Measurements from ENCODE around the gene RAPGEF1.
A peak's percentile ranks its signal among the peaks of the same experiment; 100 is the strongest.
"Not testable (repeated sequence)": the region's sequence is repeated elsewhere in the genome, so short reads cannot be mapped to it uniquely, and the experiment has no call there.

Gene RAPGEF1

DNA sequence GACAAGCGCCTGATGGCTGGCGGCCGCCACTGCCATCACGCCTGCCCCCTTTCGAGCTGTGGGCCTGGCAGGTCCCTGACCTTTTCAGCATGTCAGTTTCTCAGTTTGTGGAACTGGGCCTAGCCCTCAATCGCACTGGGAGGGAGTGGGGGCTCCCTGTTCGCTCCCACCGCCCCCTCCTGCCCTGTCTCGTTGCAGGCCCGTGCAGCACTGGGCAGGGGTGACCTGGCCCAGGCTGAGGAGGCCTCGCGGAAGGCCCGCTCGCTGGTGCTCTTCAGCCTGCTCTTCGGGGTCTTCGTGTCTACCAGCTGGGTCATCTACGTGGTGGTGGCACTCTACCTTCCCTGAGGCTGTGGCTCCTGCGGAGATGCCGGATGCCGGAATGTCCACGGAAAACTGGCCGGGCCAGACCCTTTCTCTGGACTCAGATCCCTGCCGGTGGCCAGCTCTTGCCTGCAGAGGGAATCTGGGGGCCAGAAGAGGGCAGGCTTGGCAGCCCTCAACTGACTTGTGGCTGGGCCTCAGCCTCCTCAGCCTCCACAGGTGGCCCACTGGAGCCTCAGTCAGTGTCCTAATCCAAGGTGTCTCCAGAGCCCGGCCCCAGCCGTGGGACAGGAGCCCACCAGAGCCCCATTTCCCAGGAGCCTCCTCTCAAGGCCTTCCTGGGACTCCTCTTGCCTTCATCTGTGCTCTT, 181.9 kb downstream of the RAPGEF1 start:
- DNase-seq (ENCODE audit: low spot score), result no peak

DNA sequence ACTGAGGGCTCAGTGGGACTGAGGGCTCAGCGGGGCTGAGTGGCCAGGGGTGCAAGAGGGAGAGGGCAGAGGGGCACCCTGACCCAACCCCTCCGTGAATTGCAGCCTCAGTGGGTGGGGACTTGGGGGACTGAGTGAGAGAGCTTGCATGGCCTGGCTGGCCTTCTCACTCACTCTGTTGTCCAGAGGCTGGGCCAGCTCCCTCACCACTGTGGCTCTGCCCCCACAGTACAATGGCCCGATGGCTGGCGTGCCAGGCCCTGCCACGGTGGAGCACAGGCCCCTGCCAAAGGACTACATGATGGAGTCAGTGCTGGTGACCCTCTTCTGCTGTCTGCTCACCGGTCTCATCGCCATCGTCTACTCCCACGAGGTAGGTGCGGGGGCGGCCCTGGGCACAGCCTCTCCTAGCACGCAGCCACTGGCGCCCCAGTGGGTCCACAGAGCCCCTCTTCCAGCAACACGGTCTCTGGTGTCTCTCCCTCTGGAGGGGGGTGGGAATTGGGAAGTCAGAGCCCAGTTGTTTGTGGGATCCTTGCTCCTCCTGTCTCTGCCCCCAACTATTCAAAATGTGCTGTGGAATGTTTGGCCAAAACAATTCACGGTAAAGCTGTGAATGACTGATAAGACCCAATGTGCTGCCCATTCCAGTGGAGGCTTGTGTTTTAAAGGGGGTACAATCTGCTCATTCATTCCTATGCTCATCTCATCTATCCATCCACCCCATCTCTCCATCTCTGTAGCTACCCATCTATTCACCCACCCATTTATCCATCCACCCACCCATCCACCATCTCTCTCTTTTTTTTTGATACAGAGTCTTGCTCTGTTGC, 183.8 kb downstream of the RAPGEF1 start:
- no peak for DNase-seq (ENCODE audit: low spot score)

DNA sequence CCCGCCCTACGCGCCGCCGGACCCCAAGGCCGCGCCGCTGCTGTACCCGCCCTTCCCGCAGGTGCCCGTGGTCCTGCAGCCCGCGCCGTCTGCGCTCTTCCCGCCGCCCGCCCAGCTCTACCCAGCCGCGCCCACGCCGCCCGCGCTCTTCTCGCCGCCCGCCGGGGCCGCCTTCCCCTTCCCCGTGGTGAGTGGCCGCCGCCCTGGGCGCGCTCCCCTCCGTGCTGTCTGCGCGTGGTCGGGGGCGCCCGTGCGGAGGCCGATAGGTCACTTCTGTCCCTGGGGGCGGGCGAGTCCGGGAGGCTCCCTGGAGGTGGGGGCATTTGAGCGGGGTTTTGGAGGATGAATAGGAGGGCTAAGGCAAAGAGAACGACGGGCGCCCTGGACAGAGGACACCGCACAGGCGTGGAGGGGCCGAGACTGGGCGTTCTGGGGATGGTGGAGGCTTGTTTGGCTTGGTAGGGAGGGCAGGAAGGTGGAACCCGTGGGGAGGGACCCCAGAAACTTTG, 185.0 kb downstream of the RAPGEF1 start:
- no peak for DNase-seq (ENCODE audit: low spot score)

- DNase-seq (ENCODE audit: low spot score), result no peak
Observed at GRCh38 chr9:131554087-131554842, 185.6 kb downstream of the RAPGEF1 start.

DNA sequence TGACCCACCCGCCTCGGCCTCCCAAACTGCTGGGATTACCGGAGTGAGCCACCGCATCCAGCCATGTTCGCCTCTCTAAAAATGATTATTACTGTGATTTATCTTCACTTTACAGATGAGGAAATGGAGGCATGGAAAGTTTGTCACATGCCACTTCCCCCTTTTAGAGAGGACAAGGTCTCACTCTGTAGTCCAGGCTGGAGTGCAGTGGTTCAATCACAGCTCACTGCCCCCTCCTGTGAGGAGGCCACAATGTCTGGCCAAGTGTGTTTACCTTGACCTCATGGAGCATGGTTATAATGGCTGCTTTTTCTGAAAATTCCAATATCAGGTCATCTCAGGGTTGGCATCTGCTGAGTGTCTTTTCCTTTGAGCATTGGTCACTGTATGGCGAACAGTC, 187.8 kb downstream of the RAPGEF1 start:
- no peak for DNase-seq (ENCODE audit: low spot score)

- not testable (repeated sequence) for DNase-seq (ENCODE audit: low spot score)
Observed at GRCh38 chr9:131550465-131550864, 189.4 kb downstream of the RAPGEF1 start.

DNA sequence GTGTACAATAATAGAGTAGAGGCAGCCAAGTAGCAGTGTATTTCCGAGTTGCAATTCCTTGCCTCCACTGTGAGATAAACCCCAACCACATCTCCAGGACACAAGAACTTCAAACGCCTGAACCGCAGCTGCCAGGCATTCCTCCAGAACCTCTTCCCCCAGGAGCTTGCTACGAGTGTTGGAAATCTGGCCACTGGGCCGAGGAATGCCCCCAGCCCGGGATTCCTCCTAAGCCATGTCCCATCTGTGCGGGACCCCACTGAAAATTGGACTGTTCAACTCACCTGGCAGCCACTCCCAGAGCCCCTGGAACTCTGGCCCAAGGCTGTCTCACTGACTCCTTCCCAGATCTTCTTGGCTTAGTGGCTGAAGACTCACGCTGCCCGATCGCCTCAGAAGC, 190.7 kb downstream of the RAPGEF1 start:
- not testable (repeated sequence) for DNase-seq (ENCODE audit: low spot score)

DNA sequence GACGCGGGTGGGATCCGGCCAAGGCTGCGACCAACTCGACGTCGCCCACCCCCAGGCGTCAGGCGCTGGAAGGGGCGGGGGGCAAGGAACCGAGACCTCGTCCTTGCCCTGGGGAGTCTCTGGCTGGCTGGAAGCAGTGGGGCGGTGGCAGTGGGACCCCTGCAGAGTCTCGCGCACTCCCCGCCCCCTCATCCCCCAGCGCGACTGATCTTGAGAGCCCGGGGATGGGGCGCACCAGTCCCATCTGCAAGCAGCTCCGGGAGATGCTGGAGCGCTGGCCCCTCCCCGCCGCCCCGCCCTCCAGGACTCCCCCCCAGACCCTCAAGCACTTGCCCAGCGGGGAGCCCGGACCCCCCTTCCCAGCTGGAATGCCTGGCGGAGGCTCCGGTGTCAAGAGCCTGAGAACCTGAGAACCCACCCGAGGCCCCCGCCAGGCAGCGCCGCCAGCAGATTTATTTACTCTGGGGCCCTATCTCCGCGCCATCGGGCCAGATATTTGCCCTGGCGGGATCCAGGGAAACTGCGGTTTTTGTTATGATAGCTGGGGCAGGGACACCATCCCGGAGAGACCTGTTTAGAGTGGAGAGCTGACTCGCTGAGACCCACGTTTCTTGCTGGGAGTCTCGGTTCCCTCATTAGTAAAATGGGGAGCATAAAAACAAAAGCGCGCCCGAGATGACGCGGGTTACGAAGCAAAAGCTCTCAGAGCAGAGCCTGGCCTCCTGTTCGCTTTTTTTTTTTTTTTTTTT, 193.4 kb downstream of the RAPGEF1 start:
- no peak for DNase-seq (ENCODE audit: low spot score)

GRCh38 chr9:131545786-131546335, 194.0 kb downstream of the RAPGEF1 start:
- DNase-seq (ENCODE audit: low spot score), result no peak

GRCh38 chr9:131545003-131545785, 194.7 kb downstream of the RAPGEF1 start, which contains the start of gene PRRT1B:
PRRT1B (plus strand) TSS chr9:131545523; CDS start chr9:131545616, 93 bp downstream.
- DNase-seq (ENCODE audit: low spot score), result no peak

- no peak for DNase-seq (ENCODE audit: low spot score)
Observed at GRCh38 chr9:131543141-131543540, 196.7 kb downstream of the RAPGEF1 start.

DNA sequence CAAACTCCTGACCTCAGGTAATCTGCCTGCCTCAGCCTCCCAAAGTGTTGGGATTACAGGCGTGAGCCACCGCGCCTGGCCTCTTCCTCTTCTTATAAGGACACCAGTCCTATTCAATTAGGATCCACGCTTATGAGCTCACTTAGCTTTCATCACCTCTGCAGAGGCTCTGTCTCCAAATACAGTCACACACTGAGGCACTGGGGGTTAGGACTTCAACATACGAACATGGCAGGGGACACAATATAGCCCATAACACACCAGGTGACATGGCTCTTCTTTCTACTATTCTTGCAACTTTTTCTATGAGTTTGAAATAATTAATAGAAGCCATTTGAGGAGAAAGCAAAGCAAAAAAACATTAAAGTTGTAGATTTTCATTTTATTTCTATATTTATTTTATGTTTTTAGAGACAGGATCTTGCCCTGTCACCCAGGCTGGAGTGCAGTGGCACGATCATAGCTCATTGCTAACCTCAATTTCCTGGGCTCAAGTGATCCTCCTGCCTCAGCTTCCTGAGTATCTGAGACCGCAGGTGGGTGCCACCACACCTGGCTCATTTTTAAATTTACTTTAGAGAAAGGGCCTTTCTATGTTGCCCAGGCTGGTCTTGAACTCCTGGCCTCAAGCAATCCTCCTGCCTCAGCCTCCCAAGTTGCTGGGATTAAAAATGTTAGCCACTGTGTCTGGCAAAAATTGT, 200.5 kb downstream of the RAPGEF1 start:
- no peak for DNase-seq (ENCODE audit: low spot score)

GRCh38 chr9:131537946-131538345, 201.9 kb downstream of the RAPGEF1 start:
- no peak for DNase-seq (ENCODE audit: low spot score)

- DNase-seq (ENCODE audit: low spot score), result no peak
Observed at GRCh38 chr9:131534721-131535237, 205.1 kb downstream of the RAPGEF1 start.

GRCh38 chr9:131530920-131531832, 208.7 kb downstream of the RAPGEF1 start, which contains the start of gene UCK1:
UCK1 (minus strand) TSS chr9:131531263; CDS start chr9:131531174, 89 bp downstream.
- peak; percentile 81 for DNase-seq (ENCODE audit: low spot score)

DNA sequence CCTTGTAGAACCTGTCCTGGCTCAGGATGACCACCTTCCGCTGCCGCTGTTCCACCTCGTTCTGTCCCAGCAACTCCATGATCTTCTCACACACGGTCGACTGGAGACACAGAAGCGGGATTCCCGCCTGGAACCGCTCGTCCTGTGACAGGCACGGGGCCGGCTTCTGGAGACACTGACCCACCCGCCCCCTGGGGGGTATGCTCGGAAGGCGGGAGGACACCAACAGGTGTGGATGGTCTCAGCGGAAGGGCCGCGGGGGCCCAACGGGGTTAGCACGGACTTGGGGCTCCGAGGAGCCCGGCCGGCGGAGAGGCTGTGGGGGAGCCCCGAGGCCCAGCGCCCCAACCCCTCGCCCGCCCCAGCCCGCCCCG, 209.3 kb downstream of the RAPGEF1 start:
- no peak for DNase-seq (ENCODE audit: low spot score)

DNA sequence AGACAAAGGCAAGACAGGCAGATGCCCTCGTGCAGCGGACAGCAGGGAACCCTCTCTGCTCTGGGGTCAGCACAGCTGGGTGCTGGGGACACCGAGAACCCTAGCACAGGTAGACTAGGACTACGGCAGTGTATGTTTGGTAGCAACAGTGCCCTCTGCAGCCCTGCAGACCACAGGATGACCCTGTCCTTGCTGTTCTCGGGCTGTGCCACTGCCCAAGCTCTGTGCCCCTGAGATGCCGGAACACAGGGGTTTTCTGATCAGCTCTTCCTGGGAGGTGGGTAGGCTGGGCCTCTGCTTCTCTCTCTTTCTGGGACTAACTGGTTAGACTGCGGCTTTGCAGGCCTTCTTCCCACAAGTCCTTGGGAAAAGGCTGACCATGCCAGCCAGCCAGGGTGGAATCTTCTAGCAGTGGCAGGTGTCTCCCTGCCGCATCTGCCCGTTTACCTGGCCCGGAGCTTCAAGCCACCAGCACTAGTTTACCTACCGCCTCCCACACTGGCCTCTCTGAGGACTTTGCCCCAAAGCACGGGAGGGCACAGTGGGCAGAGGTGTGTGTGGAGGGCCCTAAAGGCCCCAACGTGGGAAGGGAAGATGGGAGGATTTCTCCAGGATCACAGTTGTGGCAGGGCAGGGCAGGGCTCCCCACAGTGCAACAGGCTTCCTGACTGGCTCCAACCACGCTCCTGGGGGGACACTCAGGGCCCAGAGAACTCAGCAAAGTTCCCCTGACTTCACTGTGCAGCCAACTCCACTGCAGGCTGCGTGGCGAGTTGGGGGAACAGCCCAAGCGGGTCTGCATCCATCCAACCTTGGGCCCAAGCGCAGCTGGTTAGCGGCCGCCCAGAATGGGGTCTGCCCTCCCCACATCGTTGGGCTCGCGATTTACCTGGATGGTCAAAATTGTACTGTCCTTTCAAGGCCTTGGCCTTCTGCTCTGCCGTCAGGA, 210.0 kb downstream of the RAPGEF1 start:
- DNase-seq (ENCODE audit: low spot score), result no peak
